CD4-positive, alpha-beta T cell treated with Interleukin-6 for 4 hours (primary cell): ENCODE measurements around the gene KMO.

Experiments used
- DNase-seq: peaks from one replicate; pipeline ENCODE4 v3.0.0-alpha.2; 2020; ENCODE audit warnings: mixed read lengths

Gene KMO

GRCh38 chr1:241631674-241632073 lies 99.5 kb downstream of the KMO start:
- peak; percentile 14 for DNase-seq

GRCh38 chr1:241632987-241633386 lies 100.8 kb downstream of the KMO start:
- no peak for DNase-seq

GRCh38 chr1:241635556-241636152 lies 103.5 kb downstream of the KMO start:
- no peak for DNase-seq

DNA sequence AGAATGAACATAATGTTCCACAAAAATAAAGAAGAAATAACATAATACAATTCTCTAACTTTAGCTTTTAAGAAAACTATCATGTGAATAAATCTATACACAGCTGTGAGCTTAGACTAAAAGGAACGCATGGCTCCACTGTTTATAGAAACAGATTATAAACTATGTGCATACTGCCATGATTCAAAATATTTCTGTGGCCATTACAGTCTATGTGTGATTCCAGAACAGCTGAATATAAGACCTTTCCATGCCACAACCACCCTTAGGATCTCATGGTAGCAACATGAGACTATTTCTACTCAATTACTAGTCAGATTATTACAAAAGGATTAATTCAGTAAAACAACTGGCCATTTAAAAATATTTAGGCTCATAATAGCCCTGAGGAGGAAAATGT lies 104.1 kb downstream of the KMO start:
- DNase-seq = no peak

- DNase-seq = no peak
Observed at GRCh38 chr1:241637046-241637590, 104.9 kb downstream of the KMO start.

- DNase-seq = no peak
Observed at GRCh38 chr1:241637604-241638003, 105.4 kb downstream of the KMO start.

- DNase-seq = no peak
Observed at GRCh38 chr1:241638099-241638682, 106.0 kb downstream of the KMO start.

- DNase-seq = no peak
Observed at GRCh38 chr1:241638909-241639622, 106.9 kb downstream of the KMO start.

DNA sequence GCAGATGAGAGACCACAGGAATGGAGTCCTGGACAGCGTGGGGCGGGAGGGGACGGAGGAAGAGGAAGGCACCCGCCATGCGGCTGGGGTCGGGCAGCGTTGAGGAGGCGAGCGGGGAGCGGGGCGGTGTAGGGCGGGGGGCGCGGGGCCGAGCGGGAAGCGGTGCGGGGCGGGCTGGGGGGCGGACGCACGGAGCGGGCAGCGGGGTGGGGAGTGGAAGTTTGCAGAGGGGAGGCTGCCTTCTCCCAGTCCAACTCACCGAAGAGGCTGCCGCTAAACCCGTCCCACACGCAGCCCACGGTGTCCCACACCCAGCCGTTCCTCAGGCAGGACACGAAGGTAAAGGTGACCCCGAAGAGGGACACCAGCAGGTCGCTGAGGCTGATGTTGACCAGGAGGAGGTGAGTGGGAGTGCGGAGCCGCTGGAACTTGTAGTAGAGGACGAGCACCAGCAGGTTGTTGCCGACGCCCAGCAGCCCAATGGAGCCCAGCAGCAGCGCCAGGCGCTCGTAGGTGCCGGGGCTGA lies 107.5 kb downstream of the KMO start:
- peak; percentile 45 for DNase-seq

DNA sequence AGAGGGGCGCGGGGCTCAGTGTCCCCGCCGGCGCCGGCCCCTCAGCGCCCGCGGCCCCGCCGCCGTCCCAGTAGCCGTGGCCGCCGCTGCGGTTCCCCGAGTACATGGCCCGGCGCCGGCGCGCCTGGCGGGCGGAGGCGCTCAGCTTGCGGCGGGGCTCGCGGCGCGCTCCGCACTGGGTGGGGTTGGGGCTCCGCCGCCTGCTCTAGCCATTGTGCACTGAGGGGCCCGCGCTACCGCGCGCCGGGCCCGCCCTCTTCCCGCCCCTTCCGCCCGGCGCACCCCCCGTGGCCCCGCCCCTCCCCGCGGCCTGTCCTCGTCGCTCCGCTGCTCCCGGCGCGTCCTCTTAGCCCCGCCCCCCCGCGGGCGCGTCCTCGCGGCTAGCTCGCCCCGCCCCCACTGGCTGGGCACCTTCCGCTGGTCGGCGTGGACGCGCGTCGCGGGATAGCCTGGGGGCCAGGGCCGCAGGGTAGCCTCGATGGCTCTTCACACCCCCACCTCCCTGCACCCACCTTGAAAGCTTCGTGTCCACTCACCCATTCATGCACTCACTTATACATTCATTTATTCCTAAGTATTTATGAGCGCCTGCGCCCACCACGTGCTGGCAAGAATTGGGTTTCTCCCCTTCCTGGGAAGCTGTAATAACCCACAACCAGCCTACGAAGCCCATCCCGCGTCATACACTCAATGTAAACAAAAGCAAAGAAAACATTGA lies 108.1 kb downstream of the KMO start, which contains the start of the genes CHML and OPN3:
TSS of gene CHML (minus strand) at position 221 of the 718 bp plus-strand sequence. CDS start 4,603 bp downstream, outside the sequence.
TSS of gene OPN3 (minus strand) at position 221 of the 718 bp plus-strand sequence. CDS start at position 106, 115 bp downstream.
- peak; percentile 95 for DNase-seq

DNA sequence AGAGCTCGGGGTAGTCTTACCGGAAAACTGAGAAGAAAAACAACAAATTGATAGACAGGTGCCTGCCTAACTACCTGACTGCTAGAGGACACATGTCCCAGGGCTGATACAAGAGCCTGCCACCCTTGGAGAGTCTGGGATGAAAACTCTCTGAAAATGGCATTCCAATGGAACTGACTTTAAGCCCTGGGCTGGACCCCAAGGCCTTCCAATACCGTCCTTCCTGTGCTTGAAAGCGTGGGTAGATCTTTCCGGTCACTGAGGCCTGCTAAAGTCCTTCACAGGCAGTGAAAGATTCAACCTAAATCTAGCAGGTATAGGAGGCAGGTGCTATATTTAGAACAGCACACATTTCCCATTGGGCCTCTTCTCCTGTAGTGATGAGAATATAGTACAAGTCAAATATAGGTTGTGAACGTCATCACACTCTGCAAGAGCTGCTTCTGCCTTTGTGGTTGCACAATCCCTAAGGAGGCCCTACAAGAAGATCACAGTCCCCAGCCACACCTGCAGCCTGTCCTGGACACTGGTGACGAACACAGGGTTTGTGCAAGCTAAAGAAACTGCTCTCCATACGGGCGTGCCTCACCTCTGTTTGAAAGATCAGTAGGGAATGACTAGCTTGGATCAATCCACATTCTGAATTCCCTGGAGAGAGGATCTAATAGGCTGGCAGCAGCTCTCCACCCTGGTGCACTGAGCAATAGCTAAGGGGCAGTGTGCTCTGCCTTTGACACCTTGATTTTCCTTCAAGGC lies 108.9 kb downstream of the KMO start:
- no peak for DNase-seq

DNA sequence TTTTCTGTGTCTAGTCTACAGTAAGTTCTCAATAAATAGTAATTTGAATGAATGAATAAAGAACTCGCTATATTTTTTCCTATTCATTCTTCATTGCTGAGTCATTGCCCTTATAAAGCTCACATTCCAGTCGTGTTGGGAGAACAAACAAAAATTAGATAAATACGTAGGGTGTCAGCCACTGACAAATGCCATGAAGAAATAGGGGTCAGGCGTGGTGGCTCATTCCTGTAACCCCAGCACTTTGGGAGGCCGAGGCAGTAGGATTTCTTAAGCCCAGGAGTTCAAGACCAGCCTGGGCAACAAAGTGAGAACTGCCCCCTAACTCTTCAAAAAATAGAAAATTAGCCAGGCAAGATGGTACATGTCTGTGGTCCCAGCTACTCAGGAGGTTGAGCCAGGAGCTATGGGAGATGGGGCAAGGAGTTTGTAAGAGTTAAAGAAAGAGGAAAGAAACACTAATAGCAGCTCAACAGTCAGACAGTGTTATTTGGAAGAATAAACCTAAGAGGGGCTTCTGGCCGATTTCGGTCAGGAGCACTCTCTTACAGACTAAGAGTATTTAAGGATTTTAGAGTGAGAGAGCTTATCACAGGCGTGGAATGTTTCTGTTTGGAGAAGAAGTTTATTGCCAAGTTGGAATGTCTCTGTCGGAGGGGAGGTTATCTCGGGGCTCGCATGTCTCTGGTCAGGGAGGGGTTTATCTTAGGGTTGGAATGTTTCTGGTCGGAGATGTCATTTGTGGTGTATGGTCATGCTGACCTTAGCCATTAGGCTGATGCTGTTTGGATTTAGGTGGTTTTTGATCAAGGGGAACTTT lies 109.8 kb downstream of the KMO start:
- no peak for DNase-seq

GRCh38 chr1:241642593-241642944 lies 110.4 kb downstream of the KMO start:
- DNase-seq = no peak

DNA sequence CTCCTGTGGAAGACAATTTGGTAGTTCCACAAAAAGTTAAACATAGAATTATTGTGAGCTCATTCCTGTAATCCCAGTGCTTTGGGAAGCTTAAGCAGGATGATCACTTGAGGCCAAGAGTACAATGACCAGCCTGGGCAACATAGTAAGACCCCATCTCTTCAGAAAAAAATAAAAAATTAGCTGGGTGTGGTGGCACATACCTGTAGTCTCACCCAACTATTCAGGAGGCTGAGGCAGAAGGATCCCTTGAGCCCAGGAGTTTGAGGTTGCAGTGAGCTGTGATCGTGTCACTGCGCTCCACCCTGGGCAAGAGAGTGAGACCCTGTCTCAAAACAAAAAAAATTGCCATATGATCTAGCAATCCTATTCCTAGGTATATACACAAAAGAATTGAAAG lies 112.1 kb downstream of the KMO start:
- no peak for DNase-seq

- DNase-seq = no peak
Observed at GRCh38 chr1:241645199-241645598, 113.0 kb downstream of the KMO start.
